HG03025 (cell line): ENCODE measurements around the gene CCRL2.
"Not testable (repeated sequence)": the region's sequence is repeated elsewhere in the genome, so short reads cannot be mapped to it uniquely, and the experiment has no call there.

Source experiments
- ATAC-seq: cut with Tn5 transposase; IDR thresholded peaks from one replicate; pipeline ENCODE4 v1.9.1; 2021; ENCODE audit warnings: mild to moderate bottlenecking, moderate library complexity; ENCODE audit not compliant: unreplicated experiment, low FRiP score

CCRL2 gene

GRCh38 chr3:46378426-46378942 is 28.6 kb upstream of the CCRL2 start:
- no peak for ATAC-seq

- ATAC-seq: no peak
Measured at GRCh38 chr3:46380471-46381221, 26.4 kb upstream of the CCRL2 start.

- no peak for ATAC-seq
Measured at GRCh38 chr3:46381625-46382024, 25.4 kb upstream of the CCRL2 start.

- ATAC-seq: no peak
Measured at GRCh38 chr3:46383211-46383950, 23.7 kb upstream of the CCRL2 start.

GRCh38 chr3:46383951-46384330 is 23.1 kb upstream of the CCRL2 start:
- no peak for ATAC-seq

- ATAC-seq: no peak
Measured at GRCh38 chr3:46386205-46386604, 20.9 kb upstream of the CCRL2 start.

GRCh38 chr3:46388847-46389246 is 18.2 kb upstream of the CCRL2 start:
- not testable (repeated sequence) for ATAC-seq

GRCh38 chr3:46389306-46389705 is 17.8 kb upstream of the CCRL2 start:
- ATAC-seq: no peak

- not testable (repeated sequence) for ATAC-seq
Measured at GRCh38 chr3:46391526-46391925, 15.5 kb upstream of the CCRL2 start.

GRCh38 chr3:46393011-46393410 is 14.0 kb upstream of the CCRL2 start:
- ATAC-seq: no peak

- no peak for ATAC-seq
Measured at GRCh38 chr3:46393554-46394434, 13.3 kb upstream of the CCRL2 start.

- no peak for ATAC-seq
Measured at GRCh38 chr3:46395210-46395661, 11.8 kb upstream of the CCRL2 start.

GRCh38 chr3:46395766-46396530 is 11.1 kb upstream of the CCRL2 start:
- ATAC-seq: no peak

- ATAC-seq: no peak
Measured at GRCh38 chr3:46397111-46397510, 9.9 kb upstream of the CCRL2 start.

GRCh38 chr3:46398186-46398955 is 8.7 kb upstream of the CCRL2 start:
- no peak for ATAC-seq

GRCh38 chr3:46399098-46399497 is 8.0 kb upstream of the CCRL2 start:
- ATAC-seq: no peak

GRCh38 chr3:46399557-46399956 is 7.5 kb upstream of the CCRL2 start:
- no peak for ATAC-seq

- no peak for ATAC-seq
Measured at GRCh38 chr3:46400000-46400734, 6.9 kb upstream of the CCRL2 start.

GRCh38 chr3:46400846-46401245 is 6.2 kb upstream of the CCRL2 start:
- ATAC-seq: no peak
